Uterus (tissue), 4 donors: ENCODE results near the gene LIMK2. TPM values are rescaled to one million over a fixed set of nuclear protein-coding genes. Genes with fewer than 3 reads are reported as not detected.

Experiments
- DNase-seq, 2 donors: peaks; one replicate each; pipeline ENCODE4 v3.0.0-alpha.2; 2019 to 2020
- H3K27ac ChIP-seq, 2 donors: fragments of 200-600 bp; sonication (generic); 1 replicate in 1 of 2; 2 replicates in 1 of 2; pipeline ENCODE4 v1.5.1; 2016 to 2018
- H3K27me3 ChIP-seq, 2 donors: fragments of 200-600 bp; sonication (generic); one replicate each; pipeline ENCODE4 v1.5.1; 2018 to 2019; ENCODE audit warnings: control low read depth in 1 of 2
- H3K36me3 ChIP-seq, 2 donors: fragments of 200-600 bp; sonication (generic); one replicate each; pipeline ENCODE4 v1.5.1; 2019; ENCODE audit warnings: control low read depth in 1 of 2
- H3K4me1 ChIP-seq, 2 donors: fragments of 200-600 bp; sonication (generic); one replicate each; pipeline ENCODE4 v1.5.1; 2018 to 2019; ENCODE audit warnings: control low read depth in 1 of 2
- H3K4me3 ChIP-seq, 2 donors: fragments of 200-600 bp; sonication (generic); 1 replicate in 1 of 2; 2 replicates in 1 of 2; pipeline ENCODE4 v1.5.1; 2018 to 2019; ENCODE audit warnings: mild to moderate bottlenecking in 1 of 2
- H3K9me3 ChIP-seq, 2 donors: fragments of 200-600 bp; sonication (generic); one replicate each; pipeline ENCODE4 v1.5.1; 2019; ENCODE audit warnings: control low read depth in 1 of 2
- POLR2A ChIP-seq, 2 donors: fragments of 450-650 bp; IDR thresholded peaks; one replicate each; pipeline ENCODE4 v1.6.1; 2016; ENCODE audit warnings: antibody characterized with exemption in 2 of 2, mild to moderate bottlenecking in 1 of 2, moderate library complexity in 1 of 2
- intact Hi-C: fragments of 100-400 bp; cut with DNase I; formaldehyde crosslinking; loops from one replicate; pipeline ENCODE4 v1.15.1; 2023; ENCODE audit warnings: low total_unique reads
- total RNA-seq, 4 donors: library from RNA; depleted of rRNA in 3 of 4; stranded (reverse); fragments of >200 nt in 3 of 4; gene quantifications; one replicate each; pipeline versions ENCODE4 v1.1.0 to v1.2.4, GENCODE V29; 2014 to 2023
- TF ChIP-seq, protein P1 (sequence below), 4 experiments: fragments of 200-600 bp in 2 of 4; fragments of 450-650 bp in 2 of 4; sonication (generic) in 2 of 4; IDR thresholded peaks; one replicate each; pipeline ENCODE4 v1.5.1; 2016 to 2019; ENCODE audit warnings: antibody characterized with exemption in 4 of 4, mild to moderate bottlenecking in 2 of 4, moderate library complexity in 1 of 4
- donor health status: DM: yes; HTN: yes; CAD: no.

The LIMK2 gene
- total RNA-seq, 4 donors from 2014 or later, result 7.2 to 52.0 (median 22.1) TPM

DNA sequence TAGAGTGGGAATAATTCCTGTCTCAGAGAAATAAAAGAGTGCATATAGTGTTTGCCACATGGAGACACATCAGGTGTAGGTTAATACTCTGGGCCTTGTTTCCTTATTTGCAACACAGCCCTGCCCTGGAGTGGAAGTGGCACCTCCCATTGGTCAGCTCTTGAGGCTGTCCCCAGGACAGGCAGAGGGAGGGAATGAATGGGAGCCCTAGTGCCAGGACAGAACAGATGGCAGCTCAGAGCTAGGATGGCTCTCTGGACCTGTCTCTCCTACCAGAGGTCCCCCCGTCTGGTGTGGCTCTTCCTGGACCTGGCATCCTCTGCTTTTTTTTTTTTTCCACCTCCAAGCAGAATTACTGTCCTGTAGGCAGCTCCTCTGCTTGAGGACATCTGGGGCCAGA lies 35.6 kb downstream of the LIMK2 start:
- intact Hi-C loops, result no loop called here
- Histone ChIP-seq H3K4me3 (peak overlapping the region; percentile 42 to 48), H3K36me3 (no peaks in the 10 kb centered on the region), H3K27me3 (no peaks in the 10 kb centered on the region), H3K9me3 (no peaks in the 10 kb centered on the region), H3K4me1 (no peaks in the 10 kb centered on the region), H3K27ac (peak overlapping the region in 1 of 2 donors; percentile 55)
- TF ChIP-seq, protein P1, sequence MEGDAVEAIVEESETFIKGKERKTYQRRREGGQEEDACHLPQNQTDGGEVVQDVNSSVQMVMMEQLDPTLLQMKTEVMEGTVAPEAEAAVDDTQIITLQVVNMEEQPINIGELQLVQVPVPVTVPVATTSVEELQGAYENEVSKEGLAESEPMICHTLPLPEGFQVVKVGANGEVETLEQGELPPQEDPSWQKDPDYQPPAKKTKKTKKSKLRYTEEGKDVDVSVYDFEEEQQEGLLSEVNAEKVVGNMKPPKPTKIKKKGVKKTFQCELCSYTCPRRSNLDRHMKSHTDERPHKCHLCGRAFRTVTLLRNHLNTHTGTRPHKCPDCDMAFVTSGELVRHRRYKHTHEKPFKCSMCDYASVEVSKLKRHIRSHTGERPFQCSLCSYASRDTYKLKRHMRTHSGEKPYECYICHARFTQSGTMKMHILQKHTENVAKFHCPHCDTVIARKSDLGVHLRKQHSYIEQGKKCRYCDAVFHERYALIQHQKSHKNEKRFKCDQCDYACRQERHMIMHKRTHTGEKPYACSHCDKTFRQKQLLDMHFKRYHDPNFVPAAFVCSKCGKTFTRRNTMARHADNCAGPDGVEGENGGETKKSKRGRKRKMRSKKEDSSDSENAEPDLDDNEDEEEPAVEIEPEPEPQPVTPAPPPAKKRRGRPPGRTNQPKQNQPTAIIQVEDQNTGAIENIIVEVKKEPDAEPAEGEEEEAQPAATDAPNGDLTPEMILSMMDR (IDR thresholded peaks at IDR 0.05), result no peak
- TF ChIP-seq POLR2A (IDR thresholded peaks at IDR 0.05), result no peak
- no peak for DNase-seq

GRCh38 chr22:31248138-31248745 lies 36.1 kb downstream of the LIMK2 start:
- peak; percentile 79 to 84 for DNase-seq
- no peaks in the 10 kb centered on the region for H3K27me3 ChIP-seq
- peak overlapping the region; percentile 42 to 48 for H3K4me3 ChIP-seq
- no peaks in the 10 kb centered on the region for H3K4me1 ChIP-seq
- TF ChIP-seq, protein P1 (IDR thresholded peaks at IDR 0.05), result no peak
- TF ChIP-seq POLR2A (IDR thresholded peaks at IDR 0.05), result peak; percentile 65 to 80
- no peaks in the 10 kb centered on the region for H3K36me3 ChIP-seq
- peak overlapping the region; percentile 55 to 70 for H3K27ac ChIP-seq
- intact Hi-C loops, result no loop called here
- H3K9me3 ChIP-seq, result no peaks in the 10 kb centered on the region

DNA sequence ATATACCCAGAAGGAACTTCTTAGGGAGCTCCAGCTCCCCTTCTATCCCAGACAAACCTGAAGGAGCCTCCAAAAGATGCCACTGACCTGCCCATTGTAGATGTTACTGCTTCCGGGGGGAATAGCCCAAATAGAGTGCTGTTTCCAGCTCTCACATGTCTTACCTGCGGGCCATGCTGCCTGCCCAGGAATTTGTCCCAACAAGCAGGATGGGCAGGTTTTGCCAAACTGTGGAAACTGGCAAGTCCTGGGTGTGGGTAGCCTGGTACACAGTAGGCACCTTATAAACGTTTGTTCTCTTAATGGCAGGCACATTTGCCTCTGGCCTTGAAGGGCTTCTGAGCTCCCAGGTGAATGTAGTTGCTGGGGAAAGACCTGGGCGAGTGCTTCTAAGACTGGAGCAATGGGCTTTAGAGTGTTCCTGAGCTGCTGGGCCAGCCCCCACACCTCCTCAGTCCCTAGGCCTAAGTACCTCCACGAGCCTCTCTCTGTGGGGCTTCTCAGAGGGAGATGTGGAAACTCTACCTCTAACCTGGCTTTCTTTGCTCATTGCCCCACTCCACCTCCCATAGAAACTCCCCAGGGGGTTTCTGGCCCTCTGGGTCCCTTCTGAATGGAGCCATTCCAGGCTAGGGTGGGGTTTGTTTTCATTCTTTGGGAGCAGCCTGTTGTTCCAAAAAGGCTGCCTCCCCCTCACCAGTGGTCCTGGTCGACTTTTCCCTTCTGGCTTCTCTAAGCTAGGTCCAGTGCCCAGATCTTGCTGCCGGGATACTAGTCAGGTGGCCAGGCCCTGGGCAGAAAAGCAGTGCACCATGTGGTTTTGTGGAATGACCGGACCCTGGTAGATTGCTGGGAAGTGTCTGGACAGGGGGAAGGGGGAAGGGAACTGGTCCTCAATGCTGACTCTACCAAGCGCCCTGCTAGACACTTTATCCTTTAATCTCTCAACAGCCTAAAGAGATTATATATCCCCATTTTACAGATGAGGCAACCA lies 37.2 kb downstream of the LIMK2 start:
- H3K9me3 ChIP-seq, result no peaks in the 10 kb centered on the region
- H3K36me3 ChIP-seq, result no peaks in the 10 kb centered on the region
- no peaks in the 10 kb centered on the region for H3K4me1 ChIP-seq
- intact Hi-C loops, result no loop called here
- peak overlapping the region; percentile 55 to 70 for H3K27ac ChIP-seq
- no peaks in the 10 kb centered on the region for H3K27me3 ChIP-seq
- H3K4me3 ChIP-seq, result peak overlapping the region; percentile 42 to 48
- no peak for DNase-seq
- TF ChIP-seq, protein P1 (IDR thresholded peaks at IDR 0.05), result no peak
- TF ChIP-seq POLR2A (IDR thresholded peaks at IDR 0.05), result no peak

DNA sequence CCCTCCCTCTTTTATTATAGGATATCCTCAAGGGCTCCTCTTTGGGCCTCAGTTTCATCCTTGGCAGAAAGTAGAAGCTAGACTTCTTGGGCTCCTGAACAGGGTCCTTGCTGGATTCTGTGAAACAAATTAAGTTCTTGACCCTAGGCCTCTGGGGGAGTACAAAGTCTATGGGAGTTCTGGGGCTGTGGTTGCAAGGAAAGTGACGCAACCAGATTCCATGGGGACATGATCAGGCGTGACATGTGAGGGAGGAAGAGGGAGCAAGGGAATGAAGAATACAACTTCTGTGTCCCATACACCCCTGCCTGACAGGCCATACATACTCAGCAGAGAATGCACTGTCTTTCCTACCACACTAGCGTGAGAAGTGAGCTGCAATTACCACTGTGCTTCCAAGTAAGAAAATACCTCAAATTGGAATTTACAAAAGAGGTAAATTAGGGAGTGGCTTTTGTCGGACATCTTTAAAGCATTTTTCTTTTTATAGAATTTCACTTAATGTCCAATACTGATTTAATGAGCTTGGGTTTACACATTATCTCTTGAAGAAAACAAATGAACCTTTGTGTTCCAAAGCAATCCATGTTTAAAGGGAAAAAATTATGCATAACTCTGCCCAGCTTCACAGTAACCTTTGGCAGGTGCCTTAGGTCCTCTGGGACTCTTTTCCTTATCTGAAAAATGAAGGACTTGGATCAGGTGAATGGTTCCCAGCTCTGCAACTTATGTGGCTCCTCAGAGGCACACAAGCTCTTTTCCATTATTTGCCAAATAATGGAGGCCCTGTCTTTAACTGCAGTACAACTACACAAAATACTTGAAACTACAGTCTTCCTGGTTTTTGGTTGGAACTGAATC lies 38.9 kb downstream of the LIMK2 start:
- no peak overlapping the region for H3K4me3 ChIP-seq
- no peak overlapping the region for H3K27ac ChIP-seq
- DNase-seq, result no peak

More for the DNA sequence above, 38.9 kb downstream of the LIMK2 start:
- no peaks in the 10 kb centered on the region for H3K27me3 ChIP-seq
- no peak for TF ChIP-seq POLR2A (IDR thresholded peaks at IDR 0.05)
- TF ChIP-seq, protein P1 (IDR thresholded peaks at IDR 0.05), result no peak
- no peaks in the 10 kb centered on the region for H3K4me1 ChIP-seq
- no peaks in the 10 kb centered on the region for H3K36me3 ChIP-seq
- intact Hi-C loops, result no loop called here
- no peaks in the 10 kb centered on the region for H3K9me3 ChIP-seq
